ENCODE measurements around the gene GALNT13. TPM values are rescaled to one million over a fixed set of nuclear protein-coding genes. Genes with fewer than 3 reads are reported as not detected.

The GALNT13 gene
- total and polyA plus RNA-seq, 3 experiments from 2014 or later: not detected

GRCh38 chr2:154015233-154015632, 143.5 kb downstream of the GALNT13 start:
- Histone ChIP-seq H3K27ac (ENCODE audit: low read depth, low read length) (no peak overlapping the region), H3K36me3 (ENCODE audit: insufficient read depth, low read length) (no peaks in the 10 kb centered on the region), H3K4me3 (ENCODE audit: low read length) (no peak overlapping the region), H3K9me3 (ENCODE audit: low read length) (no peaks in the 10 kb centered on the region), H3K4me1 (ENCODE audit: insufficient read depth, low read length) (no peaks in the 10 kb centered on the region), H3K27me3 (ENCODE audit: insufficient read depth, low read length, poor library complexity, severe bottlenecking) (no peaks in the 10 kb centered on the region)
- H3K27me3 Mint-ChIP-seq: no peaks in the 10 kb centered on the region
- no peaks in the 10 kb centered on the region for H3K36me3 Mint-ChIP-seq
- ChIA-PET CTCF (no interaction called here), POLR2A (no interaction called here)
- no peak overlapping the region for H3K4me3 Mint-ChIP-seq
- H3K9me3 Mint-ChIP-seq: peaks cover 3 to 32% (median 14%) of the 10 kb centered on the region in 5 donors
- H3K4me1 Mint-ChIP-seq: no peaks in the 10 kb centered on the region
- no peak for DNase-seq
- H3K27ac Mint-ChIP-seq: no peak overlapping the region

GRCh38 chr2:154029504-154029903, 157.8 kb downstream of the GALNT13 start:
- Mint-ChIP-seq H3K4me1 (no peaks in the 10 kb centered on the region), H3K27me3 (no peaks in the 10 kb centered on the region), H3K36me3 (no peaks in the 10 kb centered on the region), H3K9me3 (peaks cover 5 to 37% (median 13%) of the 10 kb centered on the region in 5 donors), H3K27ac (no peak overlapping the region), H3K4me3 (no peak overlapping the region)
- Histone ChIP-seq H3K4me1 (ENCODE audit: insufficient read depth, low read length) (no peaks in the 10 kb centered on the region), H3K4me3 (ENCODE audit: low read length) (no peak overlapping the region), H3K27me3 (ENCODE audit: insufficient read depth, low read length, poor library complexity, severe bottlenecking) (no peaks in the 10 kb centered on the region), H3K27ac (ENCODE audit: low read depth, low read length) (no peak overlapping the region), H3K36me3 (ENCODE audit: insufficient read depth, low read length) (no peaks in the 10 kb centered on the region), H3K9me3 (ENCODE audit: low read length) (no peaks in the 10 kb centered on the region)
- ChIA-PET CTCF (no interaction called here), POLR2A (no interaction called here)
- no peak for DNase-seq

- CTCF ChIA-PET: no interaction called here
These were observed 160.5 kb downstream of the GALNT13 start for GRCh38 chr2:154032220-154032619.

GRCh38 chr2:154046493-154046892, 174.8 kb downstream of the GALNT13 start:
- H3K36me3 Mint-ChIP-seq: peaks cover 0 to 2% (median 0%) of the 10 kb centered on the region in 3 donors
- H3K4me1 Mint-ChIP-seq: no peaks in the 10 kb centered on the region
- ChIA-PET CTCF (no interaction called here), POLR2A (no interaction called here)
- H3K9me3 Mint-ChIP-seq: peaks cover 2 to 16% (median 9%) of the 10 kb centered on the region in 5 donors
- Histone ChIP-seq H3K9me3 (ENCODE audit: low read length) (no peaks in the 10 kb centered on the region), H3K4me3 (ENCODE audit: low read length) (no peak overlapping the region), H3K4me1 (ENCODE audit: insufficient read depth, low read length) (no peaks in the 10 kb centered on the region), H3K27me3 (ENCODE audit: insufficient read depth, low read length, poor library complexity, severe bottlenecking) (no peaks in the 10 kb centered on the region), H3K27ac (ENCODE audit: low read depth, low read length) (no peak overlapping the region), H3K36me3 (ENCODE audit: insufficient read depth, low read length) (no peaks in the 10 kb centered on the region)
- DNase-seq: no peak
- no peak overlapping the region for H3K4me3 Mint-ChIP-seq
- H3K27ac Mint-ChIP-seq: no peak overlapping the region
- H3K27me3 Mint-ChIP-seq: no peaks in the 10 kb centered on the region

More at GRCh38 chr2:154032220-154032619, 160.5 kb downstream of the GALNT13 start:
- no peak overlapping the region for H3K27ac ChIP-seq (ENCODE audit: low read depth, low read length)
- DNase-seq: no peak
- no peaks in the 10 kb centered on the region for H3K36me3 ChIP-seq (ENCODE audit: insufficient read depth, low read length)
- Mint-ChIP-seq H3K27me3 (no peaks in the 10 kb centered on the region), H3K27ac (no peak overlapping the region), H3K36me3 (no peaks in the 10 kb centered on the region), H3K9me3 (peaks cover 5 to 35% (median 11%) of the 10 kb centered on the region in 5 donors), H3K4me1 (no peaks in the 10 kb centered on the region), H3K4me3 (no peak overlapping the region)
- H3K9me3 ChIP-seq (ENCODE audit: low read length): no peaks in the 10 kb centered on the region
- POLR2A ChIA-PET: no interaction called here
- no peaks in the 10 kb centered on the region for H3K4me1 ChIP-seq (ENCODE audit: insufficient read depth, low read length)
- H3K27me3 ChIP-seq (ENCODE audit: insufficient read depth, low read length, poor library complexity, severe bottlenecking): no peaks in the 10 kb centered on the region
- no peak overlapping the region for H3K4me3 ChIP-seq (ENCODE audit: low read length)

- Mint-ChIP-seq H3K4me3 (no peak overlapping the region), H3K36me3 (peaks cover 0 to 2% (median 0%) of the 10 kb centered on the region in 3 donors), H3K27me3 (no peaks in the 10 kb centered on the region), H3K27ac (no peak overlapping the region), H3K9me3 (peaks cover 2 to 33% (median 10%) of the 10 kb centered on the region in 5 donors), H3K4me1 (no peaks in the 10 kb centered on the region)
- H3K36me3 ChIP-seq (ENCODE audit: insufficient read depth, low read length): no peaks in the 10 kb centered on the region
- DNase-seq: no peak
- H3K27ac ChIP-seq (ENCODE audit: low read depth, low read length): no peak overlapping the region
- H3K27me3 ChIP-seq (ENCODE audit: insufficient read depth, low read length, poor library complexity, severe bottlenecking): no peaks in the 10 kb centered on the region
- ChIA-PET POLR2A (no interaction called here), CTCF (no interaction called here)
- H3K4me1 ChIP-seq (ENCODE audit: insufficient read depth, low read length): no peaks in the 10 kb centered on the region
- no peak overlapping the region for H3K4me3 ChIP-seq (ENCODE audit: low read length)
- H3K9me3 ChIP-seq (ENCODE audit: low read length): no peaks in the 10 kb centered on the region
These were observed 177.2 kb downstream of the GALNT13 start for GRCh38 chr2:154048905-154049304.

GRCh38 chr2:154049561-154049960, 177.8 kb downstream of the GALNT13 start:
- Mint-ChIP-seq H3K4me1 (no peaks in the 10 kb centered on the region), H3K36me3 (no peaks in the 10 kb centered on the region), H3K27me3 (no peaks in the 10 kb centered on the region), H3K27ac (no peak overlapping the region), H3K9me3 (peaks cover 2 to 39% (median 8%) of the 10 kb centered on the region in 5 donors), H3K4me3 (no peak overlapping the region)
- no peak for DNase-seq
- Histone ChIP-seq H3K4me3 (ENCODE audit: low read length) (no peak overlapping the region), H3K27ac (ENCODE audit: low read depth, low read length) (no peak overlapping the region), H3K4me1 (ENCODE audit: insufficient read depth, low read length) (no peaks in the 10 kb centered on the region), H3K27me3 (ENCODE audit: insufficient read depth, low read length, poor library complexity, severe bottlenecking) (no peaks in the 10 kb centered on the region), H3K36me3 (ENCODE audit: insufficient read depth, low read length) (no peaks in the 10 kb centered on the region), H3K9me3 (ENCODE audit: low read length) (no peaks in the 10 kb centered on the region)
- POLR2A ChIA-PET: no interaction called here
- CTCF ChIA-PET: no interaction called here

GRCh38 chr2:154067124-154067523, 195.4 kb downstream of the GALNT13 start:
- CTCF ChIA-PET: no interaction called here
- no peak overlapping the region for H3K4me3 Mint-ChIP-seq
- no peaks in the 10 kb centered on the region for H3K27me3 Mint-ChIP-seq

GRCh38 chr2:154078926-154079325, 207.2 kb downstream of the GALNT13 start:
- Histone ChIP-seq H3K9me3 (ENCODE audit: low read length) (no peaks in the 10 kb centered on the region), H3K4me3 (ENCODE audit: low read length) (no peak overlapping the region), H3K27ac (ENCODE audit: low read depth, low read length) (no peak overlapping the region), H3K27me3 (ENCODE audit: insufficient read depth, low read length, poor library complexity, severe bottlenecking) (no peaks in the 10 kb centered on the region), H3K36me3 (ENCODE audit: insufficient read depth, low read length) (no peaks in the 10 kb centered on the region), H3K4me1 (ENCODE audit: insufficient read depth, low read length) (no peaks in the 10 kb centered on the region)
- CTCF ChIA-PET: interaction anchor here (0.8 kb wide), 1 partner anchor 10 kb away, joined by 3 read pairs; no protein-coding TSS in a partner anchor
- Mint-ChIP-seq H3K27me3 (no peaks in the 10 kb centered on the region), H3K36me3 (no peaks in the 10 kb centered on the region), H3K9me3 (peaks cover 0 to 13% (median 5%) of the 10 kb centered on the region in 5 donors), H3K4me3 (no peak overlapping the region), H3K4me1 (no peaks in the 10 kb centered on the region), H3K27ac (no peak overlapping the region)
- no peak for DNase-seq
- POLR2A ChIA-PET: no interaction called here

More at GRCh38 chr2:154067124-154067523, 195.4 kb downstream of the GALNT13 start:
- no peaks in the 10 kb centered on the region for H3K4me1 Mint-ChIP-seq
- H3K4me1 ChIP-seq (ENCODE audit: insufficient read depth, low read length): no peaks in the 10 kb centered on the region
- H3K36me3 Mint-ChIP-seq: no peaks in the 10 kb centered on the region
- POLR2A ChIA-PET: no interaction called here
- no peaks in the 10 kb centered on the region for H3K27me3 ChIP-seq (ENCODE audit: insufficient read depth, low read length, poor library complexity, severe bottlenecking)
- no peaks in the 10 kb centered on the region for H3K9me3 ChIP-seq (ENCODE audit: low read length)
- H3K4me3 ChIP-seq (ENCODE audit: low read length): no peak overlapping the region
- H3K27ac ChIP-seq (ENCODE audit: low read depth, low read length): no peak overlapping the region
- DNase-seq: no peak
- no peak overlapping the region for H3K27ac Mint-ChIP-seq
- H3K9me3 Mint-ChIP-seq: peaks cover 3 to 22% (median 15%) of the 10 kb centered on the region in 5 donors
- no peaks in the 10 kb centered on the region for H3K36me3 ChIP-seq (ENCODE audit: insufficient read depth, low read length)

GRCh38 chr2:154092571-154092970, 220.8 kb downstream of the GALNT13 start:
- CTCF ChIA-PET: no interaction called here

More at GRCh38 chr2:154092571-154092970, 220.8 kb downstream of the GALNT13 start:
- DNase-seq: no peak
- Mint-ChIP-seq H3K4me1 (no peaks in the 10 kb centered on the region), H3K27me3 (no peaks in the 10 kb centered on the region), H3K9me3 (peaks cover 4 to 22% (median 5%) of the 10 kb centered on the region in 5 donors), H3K27ac (no peak overlapping the region), H3K4me3 (no peak overlapping the region), H3K36me3 (no peaks in the 10 kb centered on the region)
- H3K27ac ChIP-seq (ENCODE audit: low read depth, low read length): no peak overlapping the region
- POLR2A ChIA-PET: no interaction called here
- H3K4me3 ChIP-seq (ENCODE audit: low read length): no peak overlapping the region
- no peaks in the 10 kb centered on the region for H3K27me3 ChIP-seq (ENCODE audit: insufficient read depth, low read length, poor library complexity, severe bottlenecking)
- H3K4me1 ChIP-seq (ENCODE audit: insufficient read depth, low read length): no peaks in the 10 kb centered on the region
- H3K36me3 ChIP-seq (ENCODE audit: insufficient read depth, low read length): no peaks in the 10 kb centered on the region
- H3K9me3 ChIP-seq (ENCODE audit: low read length): no peaks in the 10 kb centered on the region
